NCI-H526 treated with DMSO at 0.1 percent for 48 hours (cell line): Measurements from ENCODE around the gene YPEL4.

Experiments
- DNase-seq: peaks from one replicate; lab custom pipeline; 2025; lab: John Stamatoyannopoulos, UW

YPEL4 gene

GRCh38 chr11:57633394-57634070 is 16.2 kb downstream of the YPEL4 start:
- no peak for DNase-seq

GRCh38 chr11:57632116-57632515 is 17.6 kb downstream of the YPEL4 start:
- DNase-seq: no peak

GRCh38 chr11:57630171-57630570 is 19.5 kb downstream of the YPEL4 start:
- no peak for DNase-seq

- DNase-seq: no peak
Measured at GRCh38 chr11:57626895-57627294, 22.8 kb downstream of the YPEL4 start.

- no peak for DNase-seq
Measured at GRCh38 chr11:57624864-57625263, 24.8 kb downstream of the YPEL4 start.

GRCh38 chr11:57622263-57622662 is 27.4 kb downstream of the YPEL4 start:
- DNase-seq: no peak

GRCh38 chr11:57620467-57620866 is 29.2 kb downstream of the YPEL4 start:
- DNase-seq: no peak

- no peak for DNase-seq
Measured at GRCh38 chr11:57619331-57619730, 30.4 kb downstream of the YPEL4 start.

- DNase-seq: no peak
Measured at GRCh38 chr11:57618438-57618837, 31.3 kb downstream of the YPEL4 start.

GRCh38 chr11:57616595-57616994 is 33.1 kb downstream of the YPEL4 start:
- DNase-seq: no peak

GRCh38 chr11:57615308-57615707 is 34.4 kb downstream of the YPEL4 start:
- no peak for DNase-seq

GRCh38 chr11:57614234-57614772 is 35.4 kb downstream of the YPEL4 start:
- DNase-seq: no peak

GRCh38 chr11:57610170-57610569 is 39.5 kb downstream of the YPEL4 start:
- DNase-seq: no peak

- DNase-seq: no peak
Measured at GRCh38 chr11:57605028-57605420, 44.7 kb downstream of the YPEL4 start.

GRCh38 chr11:57604296-57605027 is 45.2 kb downstream of the YPEL4 start:
- no peak for DNase-seq

GRCh38 chr11:57601297-57601696 is 48.4 kb downstream of the YPEL4 start:
- no peak for DNase-seq

- no peak for DNase-seq
Measured at GRCh38 chr11:57599381-57599780, 50.3 kb downstream of the YPEL4 start.

- DNase-seq: no peak
Measured at GRCh38 chr11:57598831-57599155, 50.9 kb downstream of the YPEL4 start.

- no peak for DNase-seq
Measured at GRCh38 chr11:57597916-57598830, 51.5 kb downstream of the YPEL4 start.

- no peak for DNase-seq
Measured at GRCh38 chr11:57597461-57597915, 52.2 kb downstream of the YPEL4 start, which contains the start of gene SERPING1. Gene SERPING1 (plus strand): TSS chr11:57597685. CDS start chr11:57598271, 586 bp downstream.

- no peak for DNase-seq
Measured at GRCh38 chr11:57596266-57596885, 53.3 kb downstream of the YPEL4 start.
